GM10266 (cell line): ENCODE measurements around the gene MAML3.
"Not testable (repeated sequence)": the region's sequence is repeated elsewhere in the genome, so short reads cannot be mapped to it uniquely, and the experiment has no call there.

Source experiments
- DNase-seq: peaks from one replicate; pipeline ENCODE4 v3.0.0; 2012; ENCODE audit errors: extremely low spot score
- TF ChIP-seq, protein P1 (sequence below): IDR thresholded peaks from 2 replicates; pipeline ENCODE4 v1.5.1; 2012; ENCODE audit warnings: mild to moderate bottlenecking, low read depth; ENCODE audit not compliant: control insufficient read depth, insufficient read depth; ENCODE audit errors: missing control alignments

MAML3 gene

DNA sequence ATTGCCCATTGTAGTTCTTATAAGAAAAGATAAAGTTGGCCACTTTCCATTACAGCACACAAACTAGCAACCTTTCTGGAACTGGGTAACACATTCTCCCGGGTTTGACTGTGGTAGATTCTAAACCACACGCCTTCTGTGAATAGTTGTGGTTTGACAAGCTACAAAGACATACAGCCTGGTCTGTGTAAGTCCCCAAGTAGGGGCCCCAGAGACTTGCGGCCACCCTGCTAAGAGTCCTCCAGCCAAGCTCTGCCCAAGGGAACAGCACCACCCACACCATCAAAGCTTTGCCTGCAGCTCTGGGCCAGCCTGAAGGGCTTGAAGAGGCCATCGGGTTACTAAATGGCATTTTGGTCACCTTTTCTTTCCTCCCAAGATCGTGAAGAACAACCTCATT lies 203.4 kb downstream of the MAML3 start:
- TF ChIP-seq, protein P1, sequence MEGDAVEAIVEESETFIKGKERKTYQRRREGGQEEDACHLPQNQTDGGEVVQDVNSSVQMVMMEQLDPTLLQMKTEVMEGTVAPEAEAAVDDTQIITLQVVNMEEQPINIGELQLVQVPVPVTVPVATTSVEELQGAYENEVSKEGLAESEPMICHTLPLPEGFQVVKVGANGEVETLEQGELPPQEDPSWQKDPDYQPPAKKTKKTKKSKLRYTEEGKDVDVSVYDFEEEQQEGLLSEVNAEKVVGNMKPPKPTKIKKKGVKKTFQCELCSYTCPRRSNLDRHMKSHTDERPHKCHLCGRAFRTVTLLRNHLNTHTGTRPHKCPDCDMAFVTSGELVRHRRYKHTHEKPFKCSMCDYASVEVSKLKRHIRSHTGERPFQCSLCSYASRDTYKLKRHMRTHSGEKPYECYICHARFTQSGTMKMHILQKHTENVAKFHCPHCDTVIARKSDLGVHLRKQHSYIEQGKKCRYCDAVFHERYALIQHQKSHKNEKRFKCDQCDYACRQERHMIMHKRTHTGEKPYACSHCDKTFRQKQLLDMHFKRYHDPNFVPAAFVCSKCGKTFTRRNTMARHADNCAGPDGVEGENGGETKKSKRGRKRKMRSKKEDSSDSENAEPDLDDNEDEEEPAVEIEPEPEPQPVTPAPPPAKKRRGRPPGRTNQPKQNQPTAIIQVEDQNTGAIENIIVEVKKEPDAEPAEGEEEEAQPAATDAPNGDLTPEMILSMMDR, result no peak
- DNase-seq, result peak; percentile 53

DNA sequence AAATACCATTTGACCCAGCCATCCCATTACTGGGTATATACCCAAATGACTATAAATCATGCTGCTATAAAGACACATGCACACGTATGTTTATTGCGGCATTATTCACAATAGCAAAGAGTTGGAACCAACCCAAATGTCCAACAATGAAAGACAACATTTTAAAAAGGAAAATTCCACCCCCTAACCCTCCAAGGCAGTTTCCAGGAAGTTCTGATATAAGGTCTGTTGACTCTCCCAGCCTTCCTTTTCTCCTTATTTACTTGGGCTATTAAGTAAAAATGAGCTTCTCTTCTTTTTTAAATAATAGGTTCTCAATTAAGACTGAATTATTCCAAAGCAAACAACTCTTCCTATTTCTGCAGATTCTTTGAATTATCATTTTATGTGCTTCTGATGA lies 209.1 kb downstream of the MAML3 start:
- DNase-seq, result not testable (repeated sequence)

DNA sequence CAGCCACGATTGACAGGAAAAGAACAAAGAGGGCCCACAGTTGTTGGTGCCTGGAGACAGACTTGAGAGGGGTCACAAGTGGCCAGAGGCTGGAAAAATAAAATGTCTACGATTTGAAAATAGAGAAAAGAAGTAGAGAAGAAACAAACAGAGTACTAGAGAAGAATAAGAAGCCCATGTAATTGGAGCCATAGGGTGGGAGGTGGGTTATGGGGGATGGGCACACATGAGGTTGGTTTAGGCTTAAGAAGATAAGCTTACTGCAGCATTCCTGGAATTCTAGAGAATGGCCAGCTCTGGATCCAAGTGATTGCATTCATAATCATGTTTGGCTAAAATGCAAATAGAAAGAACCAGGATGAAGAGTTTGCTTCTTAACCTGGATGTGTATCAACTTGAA lies 210.7 kb downstream of the MAML3 start:
- TF ChIP-seq, protein P1, result no peak
- no peak for DNase-seq

DNA sequence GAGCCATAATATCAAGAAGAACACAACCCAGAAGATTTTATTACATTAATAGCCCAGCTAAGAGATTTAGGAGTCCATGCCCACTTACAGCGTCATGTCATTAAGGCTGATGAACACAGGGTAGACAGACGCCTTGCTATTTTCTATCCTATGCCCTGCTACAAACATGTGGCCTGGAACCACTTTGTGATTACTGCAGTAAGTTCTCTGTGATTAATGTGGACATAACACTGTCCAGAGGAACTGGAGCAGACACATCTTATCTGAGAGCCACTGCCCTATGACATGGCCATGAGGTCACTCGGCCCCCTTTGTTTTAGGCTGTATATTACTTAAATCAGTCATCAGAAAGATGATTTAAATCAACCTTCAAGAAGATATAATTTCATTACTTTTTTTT lies 211.7 kb downstream of the MAML3 start:
- TF ChIP-seq, protein P1, result no peak

DNA sequence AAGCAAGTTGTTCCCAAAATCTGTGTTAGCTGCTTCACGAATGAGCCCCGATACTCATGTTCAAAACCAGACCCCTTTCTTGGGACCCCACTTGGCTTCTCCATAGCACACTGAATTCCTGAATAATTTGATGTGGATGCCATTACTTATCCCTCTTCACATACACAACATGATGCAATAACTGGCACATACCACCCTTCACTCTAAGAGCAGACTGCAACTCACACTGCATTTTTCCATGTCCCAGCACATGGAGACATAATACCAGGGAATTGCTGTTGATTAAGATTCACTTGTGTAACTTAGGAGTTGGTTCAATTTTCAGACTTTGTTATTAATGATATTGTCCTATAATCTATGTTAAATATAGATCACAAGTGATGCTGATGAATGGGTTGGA lies 213.4 kb downstream of the MAML3 start:
- no peak for DNase-seq
- TF ChIP-seq, protein P1, result no peak

More for the DNA sequence above, 211.7 kb downstream of the MAML3 start:
- no peak for DNase-seq

DNA sequence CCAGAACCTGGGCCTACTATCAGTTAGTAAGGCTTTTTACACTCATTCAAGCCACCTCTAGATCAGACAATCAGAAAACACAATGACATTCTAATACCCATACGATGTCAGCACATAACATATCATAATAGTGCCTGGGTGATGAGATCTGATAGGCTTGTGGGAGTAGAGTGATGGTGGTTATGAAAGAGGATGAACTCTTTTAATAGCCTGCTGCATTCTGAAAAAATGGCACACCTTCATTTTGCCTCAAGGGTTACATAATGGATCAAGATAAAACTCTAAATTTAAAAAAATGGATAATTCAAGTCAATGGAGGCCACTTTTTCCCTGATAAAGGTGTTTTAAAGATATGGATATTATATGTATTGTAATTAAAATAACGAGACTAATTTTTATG lies 215.6 kb downstream of the MAML3 start:
- DNase-seq, result no peak
- TF ChIP-seq, protein P1, result no peak

DNA sequence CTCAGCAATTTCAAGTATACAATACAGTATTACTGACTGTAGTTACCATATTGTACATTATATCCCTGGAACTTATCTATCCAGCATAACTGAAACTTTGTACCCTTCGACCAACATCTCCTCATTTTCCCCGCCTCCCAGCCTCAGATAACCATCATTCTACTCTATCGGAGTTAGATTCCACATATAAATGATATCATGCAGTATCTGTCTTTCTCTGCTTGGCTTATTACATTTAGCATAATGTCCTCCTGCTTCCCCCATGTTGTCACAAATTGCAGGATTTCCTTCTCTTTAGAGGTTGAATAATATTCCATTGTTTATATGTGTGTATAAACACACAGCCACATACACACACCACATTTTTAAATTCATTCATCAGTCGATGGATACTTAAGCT lies 218.1 kb downstream of the MAML3 start:
- TF ChIP-seq, protein P1, result no peak
- DNase-seq, result no peak

DNA sequence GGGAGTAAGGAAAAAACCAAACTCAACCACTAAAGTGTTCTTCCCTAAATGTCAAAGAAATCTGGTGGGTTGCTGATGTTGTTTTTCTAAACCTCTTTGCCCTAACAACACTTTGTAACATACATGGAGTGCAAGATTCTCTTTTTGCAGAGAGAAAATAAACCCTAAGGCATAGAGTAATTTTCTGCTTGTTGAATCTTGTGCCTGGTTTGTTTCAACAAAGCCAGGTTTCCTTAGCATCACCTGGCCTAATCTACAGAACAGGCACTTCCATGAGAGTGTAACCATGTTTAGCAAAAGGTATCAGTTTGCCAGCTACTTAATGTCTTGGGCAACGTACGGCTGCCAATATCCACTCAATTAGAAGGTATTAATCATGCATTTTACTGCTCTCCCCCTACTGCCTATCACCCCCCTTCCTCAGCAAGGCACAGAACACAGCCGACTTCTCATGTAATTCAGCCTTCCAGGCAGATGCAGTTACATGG lies 219.2 kb downstream of the MAML3 start:
- DNase-seq, result no peak
- TF ChIP-seq, protein P1, result no peak
